SH-SY5Y (cell line): Measurements from ENCODE around the gene GCM1.

ENCODE experiments used
- GATA2 ChIP-seq: IDR thresholded peaks from 2 replicates; pipeline ENCODE4 v1.6.1; 2011; ENCODE audit warnings: mild to moderate bottlenecking, low read depth, low read length
- GATA3 ChIP-seq: IDR thresholded peaks from 2 replicates; pipeline ENCODE4 v1.6.1; 2011; ENCODE audit warnings: low read depth, mild to moderate bottlenecking, low read length, moderate library complexity

GCM1 gene

DNA sequence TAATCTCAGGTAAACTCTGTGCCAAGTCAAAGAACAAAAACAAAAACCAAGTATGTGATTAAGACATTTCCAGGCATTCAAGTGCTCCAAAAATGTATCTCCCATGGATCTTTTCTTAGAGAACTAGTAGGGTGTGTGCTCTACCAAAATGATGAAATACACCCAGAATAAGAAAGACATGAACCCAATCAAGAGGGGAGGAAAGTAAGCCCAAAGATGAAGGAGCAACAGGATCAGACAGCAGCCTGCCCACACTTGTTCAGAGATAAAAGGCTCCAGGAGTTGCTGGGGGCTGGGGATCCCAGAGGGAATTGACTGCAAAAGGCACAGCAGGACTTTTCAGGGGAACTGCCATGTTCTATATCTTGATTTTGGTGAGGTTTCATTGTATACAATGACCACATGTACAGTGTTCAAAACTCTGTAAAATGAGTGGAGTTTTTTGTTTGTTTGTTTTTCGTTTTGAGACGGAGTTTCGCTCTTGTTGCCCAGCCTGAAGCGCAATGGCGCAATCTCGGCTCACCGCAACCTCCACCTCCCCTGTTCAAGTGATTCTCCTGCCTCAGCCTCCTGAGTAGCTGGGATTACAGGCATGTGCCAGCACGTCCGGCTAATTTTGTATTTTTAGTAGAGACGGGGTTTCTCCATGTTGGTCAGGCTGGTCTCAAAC, 24.4 kb downstream of the GCM1 start:
- TF ChIP-seq GATA3 (no peak), GATA2 (no peak)

DNA sequence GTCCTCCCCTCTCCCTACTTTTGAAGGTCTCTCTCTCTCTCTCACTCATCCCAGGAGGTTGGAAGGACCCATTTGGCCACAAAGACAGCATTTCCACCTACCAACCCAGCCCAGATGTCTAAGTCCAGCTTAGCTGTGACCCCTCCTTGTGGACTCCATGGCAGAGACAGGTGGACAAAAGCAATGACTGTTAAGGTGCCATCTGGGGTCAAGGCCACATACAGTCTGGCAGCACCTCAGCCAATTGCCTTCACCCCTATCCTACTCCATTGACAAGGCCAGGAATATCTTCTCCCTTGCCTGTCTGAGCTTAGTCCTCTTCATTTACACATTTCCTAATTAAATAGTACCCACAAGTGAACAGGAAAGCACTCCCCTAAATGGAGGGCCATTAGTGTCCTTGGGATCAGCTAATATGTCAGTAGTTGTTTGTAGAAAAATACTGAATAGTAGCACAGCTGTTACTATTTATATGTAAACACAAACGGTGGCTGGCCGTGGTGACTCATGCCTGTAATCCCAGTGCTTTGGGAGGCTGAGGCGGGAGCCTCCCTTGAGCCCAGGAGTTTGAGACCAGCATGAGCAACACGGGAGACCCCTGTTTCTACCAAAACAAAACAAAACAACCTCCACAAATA, 28.8 kb downstream of the GCM1 start:
- TF ChIP-seq GATA3 (no peak), GATA2 (no peak)

DNA sequence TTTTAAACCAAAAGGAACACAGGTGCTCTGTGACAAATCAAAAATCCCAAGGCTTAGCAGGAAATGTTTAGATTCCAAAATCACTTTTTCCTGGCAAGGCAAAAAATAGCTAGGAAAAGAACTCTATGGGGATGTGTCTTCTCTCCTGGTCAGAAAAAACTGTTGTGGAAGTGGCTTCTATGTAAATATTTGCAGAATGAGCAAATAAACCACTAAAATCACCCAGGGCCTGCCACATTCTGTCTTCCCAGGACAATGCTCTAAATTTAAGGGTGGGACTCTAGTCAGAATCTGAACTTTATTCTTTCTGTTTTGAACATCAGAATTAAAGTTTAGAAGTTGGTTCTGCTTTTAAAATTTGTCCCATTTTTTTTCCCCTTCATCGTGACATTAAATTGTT, 29.3 kb downstream of the GCM1 start:
- TF ChIP-seq GATA2 (no peak), GATA3 (no peak)

DNA sequence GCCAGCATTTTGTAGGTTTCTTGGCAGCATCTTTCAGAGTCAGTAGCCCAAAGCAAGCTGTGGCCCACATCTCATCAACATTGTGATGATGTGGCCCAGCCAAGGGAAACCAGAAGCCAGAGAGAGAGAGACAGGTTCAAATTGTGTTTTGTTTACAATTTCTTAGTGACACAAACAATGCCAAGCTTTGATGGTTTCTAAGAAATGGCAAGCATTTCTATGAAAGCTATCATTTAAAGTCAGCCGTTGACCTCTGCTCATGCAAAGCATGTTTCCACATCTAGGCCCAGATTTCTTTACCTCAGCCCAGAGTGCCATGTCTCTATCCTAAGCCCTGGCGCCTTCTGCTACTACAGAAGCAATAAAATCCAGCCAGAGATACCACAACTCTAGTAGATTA, 32.9 kb downstream of the GCM1 start:
- TF ChIP-seq GATA2, result no peak
- TF ChIP-seq GATA3, result no peak

DNA sequence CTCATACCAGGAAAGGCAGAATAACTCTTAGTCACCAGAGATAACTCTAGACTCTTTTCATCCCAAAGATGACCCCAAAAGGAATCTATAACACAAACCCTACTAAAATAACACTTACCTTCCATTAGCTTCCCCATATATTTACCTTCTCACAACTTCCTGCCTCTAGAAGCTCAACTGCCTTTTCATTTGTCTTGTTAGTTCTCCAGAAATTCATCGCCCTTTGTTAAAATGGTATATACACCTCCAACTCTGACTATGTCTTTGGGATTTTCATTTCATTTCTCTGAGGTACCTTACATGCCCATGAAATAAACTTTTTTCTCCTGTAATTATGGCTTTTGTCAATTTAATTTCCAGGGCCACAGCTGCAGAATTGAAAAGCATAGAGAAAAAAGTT, 33.5 kb downstream of the GCM1 start:
- no peak for TF ChIP-seq GATA2
- TF ChIP-seq GATA3, result no peak

DNA sequence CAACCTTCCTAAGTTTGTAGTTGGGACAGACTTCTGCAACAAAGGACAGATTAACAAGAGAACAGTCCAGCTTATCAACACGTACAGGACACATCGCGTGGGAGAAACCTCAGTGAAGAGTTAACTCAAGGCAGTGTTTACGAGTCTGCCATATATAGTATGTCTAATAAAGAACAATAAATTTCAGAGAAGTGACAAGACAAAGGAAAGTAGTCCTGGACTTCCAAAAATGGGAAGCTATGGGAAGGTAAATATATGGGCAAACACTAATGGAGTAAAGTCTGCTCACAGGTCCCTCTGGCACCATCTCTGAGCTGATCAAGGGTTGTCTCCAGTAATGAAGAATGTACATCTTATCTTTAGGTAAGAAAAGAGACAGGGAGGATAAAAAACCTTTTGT, 34.9 kb downstream of the GCM1 start:
- no peak for TF ChIP-seq GATA2
- no peak for TF ChIP-seq GATA3

DNA sequence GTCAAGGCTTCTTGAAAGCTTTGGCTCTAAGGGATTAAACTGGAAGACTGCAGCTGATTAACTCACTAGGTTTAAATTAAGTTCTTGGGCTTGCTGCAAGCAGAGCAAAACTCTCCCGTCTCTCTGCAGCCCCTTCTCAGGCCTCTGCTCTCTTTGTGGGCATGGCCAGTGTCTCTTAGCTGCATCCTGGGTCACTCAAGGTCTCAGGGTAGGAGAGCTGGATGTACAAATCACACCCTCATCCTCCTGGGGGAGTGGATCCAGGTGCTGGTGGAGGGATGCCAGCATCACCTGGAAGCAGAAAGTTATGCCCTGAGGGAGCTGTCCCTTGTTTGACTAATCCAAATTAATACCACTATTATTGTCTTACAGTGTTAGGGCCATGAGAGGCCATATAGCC, 35.8 kb downstream of the GCM1 start:
- no peak for TF ChIP-seq GATA2
- TF ChIP-seq GATA3, result no peak

DNA sequence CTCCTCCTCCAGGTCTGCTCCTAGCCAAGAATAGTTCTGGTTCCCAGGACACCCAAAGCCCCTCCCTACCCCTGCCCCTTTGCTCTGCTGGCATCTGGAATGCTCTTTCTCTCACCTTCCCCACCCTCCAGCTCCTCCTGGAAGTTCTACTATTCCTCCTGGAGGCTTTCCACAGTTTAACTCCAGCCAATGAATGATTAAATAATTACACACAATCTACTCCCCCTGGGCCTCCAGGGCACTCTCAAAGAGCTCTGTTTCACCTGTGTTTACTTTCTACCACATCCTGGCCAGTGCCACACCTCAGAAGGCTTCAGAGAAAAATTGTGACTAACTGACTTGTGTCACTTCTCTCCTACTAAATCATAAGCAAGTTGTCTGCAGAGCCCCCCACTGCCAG, 36.2 kb downstream of the GCM1 start:
- TF ChIP-seq GATA2 (no peak), GATA3 (no peak)

DNA sequence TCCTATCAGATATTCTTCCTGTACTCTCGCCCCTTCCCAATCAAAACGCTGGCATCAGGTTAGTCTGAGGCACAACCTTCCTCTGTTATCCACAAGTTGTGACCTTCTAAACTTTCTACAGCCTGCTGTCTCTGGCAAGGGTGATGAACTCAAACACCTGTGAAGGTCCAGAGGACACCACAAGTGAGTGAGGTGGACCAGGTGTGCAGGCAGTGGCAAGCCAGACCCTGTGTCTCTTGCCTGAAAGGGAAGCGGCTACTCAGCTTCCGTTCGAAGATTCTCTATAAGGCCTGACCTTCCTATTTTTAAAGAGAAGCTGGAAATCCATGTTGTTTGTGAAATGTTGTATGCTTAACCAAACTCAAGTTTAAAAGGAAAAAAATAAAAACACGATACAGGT, 36.8 kb downstream of the GCM1 start:
- no peak for TF ChIP-seq GATA2
- TF ChIP-seq GATA3, result no peak

DNA sequence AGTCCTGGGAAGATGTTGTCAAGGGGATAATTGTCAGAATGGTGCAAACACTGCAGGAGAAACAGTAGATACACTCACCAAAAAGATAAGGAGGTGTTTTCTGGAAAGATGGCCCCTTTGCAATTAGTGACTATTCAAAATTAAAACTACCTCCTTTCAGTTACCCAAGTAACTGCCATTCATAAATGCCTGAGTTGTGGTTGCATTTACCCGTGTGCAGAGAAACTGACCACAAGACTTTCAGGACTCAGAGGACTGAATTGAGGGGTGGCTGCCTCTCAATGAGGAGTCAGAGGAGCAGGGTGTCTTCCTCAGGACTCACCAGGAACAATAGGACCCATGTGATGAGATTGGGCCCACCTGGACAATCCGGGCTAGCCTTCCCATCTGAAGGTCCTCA, 39.0 kb downstream of the GCM1 start:
- TF ChIP-seq GATA2, result no peak
- TF ChIP-seq GATA3, result no peak

DNA sequence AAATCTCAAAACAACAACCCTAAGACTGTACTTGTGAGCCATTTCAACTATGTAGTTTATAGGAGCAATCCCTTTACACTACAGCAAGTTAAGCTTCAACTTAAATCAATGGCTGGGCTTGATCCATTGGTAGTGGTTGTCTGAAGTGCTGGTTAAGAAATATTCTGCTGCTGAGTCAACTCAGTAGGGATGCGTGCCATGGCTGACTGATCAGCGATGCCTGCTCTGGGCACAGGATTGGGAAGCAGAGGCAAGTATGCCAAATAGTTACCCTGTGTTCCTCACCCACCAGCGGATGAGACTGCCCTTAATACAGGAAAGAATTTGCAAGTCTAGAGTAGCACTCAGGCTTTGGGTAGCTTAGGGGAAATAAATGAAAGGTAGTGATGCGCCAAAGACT, 41.5 kb downstream of the GCM1 start:
- TF ChIP-seq GATA3 (no peak), GATA2 (no peak)

DNA sequence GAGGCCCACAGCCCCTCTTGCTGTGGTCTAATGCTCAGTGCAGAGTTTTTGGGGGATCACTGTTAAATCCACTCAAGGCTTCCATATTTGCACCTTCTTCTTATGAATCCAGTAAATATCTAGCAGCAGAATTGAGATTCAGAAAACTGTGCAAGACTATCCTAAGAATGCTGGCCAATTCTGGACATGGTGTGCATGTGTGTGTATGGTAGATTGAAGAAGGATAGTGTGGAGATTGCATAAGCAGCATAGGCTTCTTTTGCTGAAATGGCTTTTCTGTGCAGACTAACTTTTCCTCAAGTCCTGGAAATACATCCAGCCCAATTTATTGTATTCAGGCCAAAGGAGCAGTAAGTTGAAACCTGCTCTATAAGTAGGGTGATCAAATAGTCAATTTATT, 43.7 kb downstream of the GCM1 start:
- TF ChIP-seq GATA3 (no peak), GATA2 (no peak)

DNA sequence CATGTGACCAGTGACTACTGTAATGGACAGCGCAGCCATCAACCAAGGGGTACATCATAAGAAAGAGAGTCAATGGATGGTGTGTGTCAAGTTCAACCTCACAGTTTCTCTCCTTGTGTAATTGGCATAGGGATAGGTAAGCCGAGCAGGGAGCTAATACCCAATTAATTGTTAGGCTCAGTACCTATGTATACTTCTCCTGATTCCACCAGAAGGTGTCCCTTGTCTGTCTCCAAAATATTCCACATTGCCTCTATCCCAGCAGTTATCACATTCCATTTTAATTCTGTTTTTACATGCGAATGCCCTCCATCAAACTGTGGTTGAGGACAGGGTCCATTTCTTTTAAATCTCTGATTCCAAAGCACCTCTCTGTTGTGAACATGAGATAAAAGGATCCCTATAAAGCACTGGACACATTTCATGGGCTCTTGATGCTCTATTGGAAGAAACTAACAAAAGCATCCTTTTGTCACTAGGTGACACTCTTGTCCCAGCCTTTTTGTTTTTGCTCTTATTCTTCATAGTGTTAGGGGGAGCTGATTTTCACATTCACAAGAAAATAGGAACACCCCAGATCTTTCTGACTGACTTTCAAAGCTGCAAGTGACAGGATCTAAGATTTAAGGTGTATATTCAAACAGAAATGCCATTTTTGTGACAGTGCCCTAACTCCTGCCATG, 44.5 kb downstream of the GCM1 start:
- TF ChIP-seq GATA3 (no peak), GATA2 (no peak)

DNA sequence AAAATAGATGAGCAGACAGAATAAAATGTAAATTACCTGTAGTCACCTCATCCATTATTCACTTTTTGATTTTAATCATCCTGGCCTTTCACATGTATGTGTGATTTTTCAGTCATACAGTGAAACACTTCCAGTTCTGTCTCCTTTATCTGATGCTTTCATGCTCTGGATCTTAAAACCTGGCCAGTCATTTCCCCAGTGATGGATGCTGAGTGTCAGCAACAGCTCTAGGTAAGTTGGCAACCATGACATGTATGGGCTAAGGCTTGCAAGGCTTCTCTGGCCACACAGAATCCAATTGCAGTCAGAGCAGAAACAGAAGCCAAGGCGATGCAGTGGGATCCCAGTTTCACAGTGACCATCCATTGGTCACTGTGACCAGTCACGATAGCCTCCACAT, 47.6 kb downstream of the GCM1 start:
- TF ChIP-seq GATA3, result no peak

DNA sequence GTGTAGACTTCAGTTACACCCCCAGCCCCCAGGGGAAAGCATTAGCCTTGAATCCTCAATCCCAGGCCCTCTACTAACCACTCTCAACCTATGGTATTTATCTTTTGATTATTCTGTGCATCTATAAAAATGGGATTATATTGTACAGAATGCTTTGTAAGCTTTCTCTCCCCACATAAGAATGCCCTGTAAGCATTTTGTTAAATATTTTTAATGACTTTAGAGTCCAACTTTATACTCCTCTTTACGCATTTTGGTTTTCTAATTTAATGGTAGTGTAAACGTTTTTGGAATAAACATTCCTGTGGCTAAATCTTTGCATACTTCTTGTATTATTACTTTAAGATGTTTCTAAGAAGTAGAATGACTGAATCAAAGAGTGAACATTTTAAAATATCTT, 48.1 kb downstream of the GCM1 start:
- TF ChIP-seq GATA2, result no peak

DNA sequence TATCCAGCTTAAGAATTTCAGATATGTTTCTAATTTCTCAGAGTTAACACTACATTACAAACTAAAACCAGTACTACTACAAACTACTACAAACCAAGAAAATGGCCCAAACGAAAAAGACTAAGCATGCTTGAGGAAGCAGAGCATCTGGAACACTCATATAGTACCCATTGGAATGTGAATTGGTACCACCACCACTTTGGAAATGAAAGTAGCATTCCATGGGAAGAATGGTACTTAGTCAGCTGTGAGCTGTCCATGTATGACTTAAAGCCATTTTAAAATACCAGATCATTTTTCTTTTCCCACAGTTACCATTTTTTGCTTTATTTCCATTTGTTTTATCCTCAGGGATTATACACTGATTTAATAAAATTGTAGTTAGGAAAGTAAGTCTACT, 52.9 kb downstream of the GCM1 start:
- no peak for TF ChIP-seq GATA2
- no peak for TF ChIP-seq GATA3
